Endothelial cell (in vitro differentiated cells): ENCODE measurements around the gene CLDN20. TPM values are rescaled to one million over a fixed set of nuclear protein-coding genes. Genes with fewer than 3 reads are reported as not detected.
A peak's percentile ranks its signal among the peaks of the same experiment; 100 is the strongest.
"Not testable (repeated sequence)": the region's sequence is repeated elsewhere in the genome, so short reads cannot be mapped to it uniquely, and the experiment has no call there.

Source experiments
- DNase-seq: peaks from one replicate; pipeline ENCODE4 v3.0.0; 2021; ENCODE audit warnings: low spot score
- H3K27ac Mint-ChIP-seq: one replicate; pipeline ENCODE4 v1.8.0; 2021; ENCODE audit warnings: mixed read lengths, inconsistent platforms; ENCODE audit not compliant: unreplicated experiment
- H3K27me3 Mint-ChIP-seq: one replicate; pipeline ENCODE4 v1.8.0; 2021; ENCODE audit warnings: mild to moderate bottlenecking, moderate library complexity, mixed read lengths, inconsistent platforms; ENCODE audit not compliant: unreplicated experiment
- H3K36me3 Mint-ChIP-seq: one replicate; pipeline ENCODE4 v1.8.0; 2021; ENCODE audit warnings: mild to moderate bottlenecking, low read depth, mixed read lengths, inconsistent platforms; ENCODE audit not compliant: unreplicated experiment
- H3K4me1 Mint-ChIP-seq: one replicate; pipeline ENCODE4 v1.8.0; 2021; ENCODE audit warnings: mild to moderate bottlenecking, mixed read lengths, inconsistent platforms; ENCODE audit not compliant: unreplicated experiment
- H3K4me3 Mint-ChIP-seq: one replicate; pipeline ENCODE4 v1.8.0; 2021; ENCODE audit warnings: mild to moderate bottlenecking, mixed read lengths, inconsistent platforms; ENCODE audit not compliant: unreplicated experiment
- H3K9me3 Mint-ChIP-seq: one replicate; pipeline ENCODE4 v1.8.0; 2021; ENCODE audit warnings: mixed read lengths, inconsistent platforms; ENCODE audit not compliant: unreplicated experiment
- total RNA-seq: library from RNA; stranded (reverse); fragmentation: NEBNext Ultra II Directional; extraction: Animal tissue kit (Norgen Biotek cat#: 25700); gene quantifications from one replicate; pipeline ENCODE4 v1.2.1, GENCODE V29; 2021; ENCODE audit not compliant: unreplicated experiment
- TF ChIP-seq, protein P1 (sequence below): fragments of 200-600 bp; sonication (generic); IDR thresholded peaks from one replicate; pipeline ENCODE4 v1.5.0; 2021; ENCODE audit warnings: antibody characterized with exemption; ENCODE audit not compliant: unreplicated experiment

Gene CLDN20
- total RNA-seq, 1 donor from 2014 or later = 0.23 TPM

GRCh38 chr6:155265843-155266535, 2.2 kb downstream of the CLDN20 start:
- peaks cover 6% of the 10 kb centered on the region for H3K27me3 Mint-ChIP-seq
- no peak overlapping the region for H3K4me3 Mint-ChIP-seq
- DNase-seq = no peak
- H3K4me1 Mint-ChIP-seq = peaks cover 40% of the 10 kb centered on the region
- no peaks in the 10 kb centered on the region for H3K9me3 Mint-ChIP-seq
- H3K27ac Mint-ChIP-seq = peak overlapping the region; percentile 41
- TF ChIP-seq, protein P1, sequence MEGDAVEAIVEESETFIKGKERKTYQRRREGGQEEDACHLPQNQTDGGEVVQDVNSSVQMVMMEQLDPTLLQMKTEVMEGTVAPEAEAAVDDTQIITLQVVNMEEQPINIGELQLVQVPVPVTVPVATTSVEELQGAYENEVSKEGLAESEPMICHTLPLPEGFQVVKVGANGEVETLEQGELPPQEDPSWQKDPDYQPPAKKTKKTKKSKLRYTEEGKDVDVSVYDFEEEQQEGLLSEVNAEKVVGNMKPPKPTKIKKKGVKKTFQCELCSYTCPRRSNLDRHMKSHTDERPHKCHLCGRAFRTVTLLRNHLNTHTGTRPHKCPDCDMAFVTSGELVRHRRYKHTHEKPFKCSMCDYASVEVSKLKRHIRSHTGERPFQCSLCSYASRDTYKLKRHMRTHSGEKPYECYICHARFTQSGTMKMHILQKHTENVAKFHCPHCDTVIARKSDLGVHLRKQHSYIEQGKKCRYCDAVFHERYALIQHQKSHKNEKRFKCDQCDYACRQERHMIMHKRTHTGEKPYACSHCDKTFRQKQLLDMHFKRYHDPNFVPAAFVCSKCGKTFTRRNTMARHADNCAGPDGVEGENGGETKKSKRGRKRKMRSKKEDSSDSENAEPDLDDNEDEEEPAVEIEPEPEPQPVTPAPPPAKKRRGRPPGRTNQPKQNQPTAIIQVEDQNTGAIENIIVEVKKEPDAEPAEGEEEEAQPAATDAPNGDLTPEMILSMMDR = no peak
- peaks cover 17% of the 10 kb centered on the region for H3K36me3 Mint-ChIP-seq

DNA sequence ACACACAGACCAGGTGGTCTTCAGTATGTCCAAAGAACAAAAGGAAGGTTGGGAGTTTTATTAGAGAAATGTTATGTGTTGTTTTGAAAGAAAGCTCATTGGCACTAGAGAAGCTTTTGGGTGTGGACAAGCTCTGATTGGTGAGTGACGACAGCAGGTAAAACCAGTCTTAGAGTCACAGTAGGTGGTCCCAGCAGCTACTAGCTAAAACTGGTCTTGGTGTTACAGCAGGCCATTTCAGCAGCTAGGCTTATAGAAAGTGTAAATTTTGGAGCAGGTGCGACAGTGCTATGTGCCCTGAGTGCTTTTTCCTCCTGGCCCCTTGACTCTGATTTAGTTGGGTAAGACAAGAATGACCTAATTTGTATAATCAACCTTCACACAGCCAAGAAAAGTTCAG, 3.6 kb downstream of the CLDN20 start:
- H3K9me3 Mint-ChIP-seq = no peaks in the 10 kb centered on the region
- peaks cover 14% of the 10 kb centered on the region for H3K36me3 Mint-ChIP-seq
- peaks cover 3% of the 10 kb centered on the region for H3K27me3 Mint-ChIP-seq
- H3K4me1 Mint-ChIP-seq = peaks cover 33% of the 10 kb centered on the region
- H3K4me3 Mint-ChIP-seq = no peak overlapping the region
- no peak overlapping the region for H3K27ac Mint-ChIP-seq
- no peak for DNase-seq
- TF ChIP-seq, protein P1 = no peak

DNA sequence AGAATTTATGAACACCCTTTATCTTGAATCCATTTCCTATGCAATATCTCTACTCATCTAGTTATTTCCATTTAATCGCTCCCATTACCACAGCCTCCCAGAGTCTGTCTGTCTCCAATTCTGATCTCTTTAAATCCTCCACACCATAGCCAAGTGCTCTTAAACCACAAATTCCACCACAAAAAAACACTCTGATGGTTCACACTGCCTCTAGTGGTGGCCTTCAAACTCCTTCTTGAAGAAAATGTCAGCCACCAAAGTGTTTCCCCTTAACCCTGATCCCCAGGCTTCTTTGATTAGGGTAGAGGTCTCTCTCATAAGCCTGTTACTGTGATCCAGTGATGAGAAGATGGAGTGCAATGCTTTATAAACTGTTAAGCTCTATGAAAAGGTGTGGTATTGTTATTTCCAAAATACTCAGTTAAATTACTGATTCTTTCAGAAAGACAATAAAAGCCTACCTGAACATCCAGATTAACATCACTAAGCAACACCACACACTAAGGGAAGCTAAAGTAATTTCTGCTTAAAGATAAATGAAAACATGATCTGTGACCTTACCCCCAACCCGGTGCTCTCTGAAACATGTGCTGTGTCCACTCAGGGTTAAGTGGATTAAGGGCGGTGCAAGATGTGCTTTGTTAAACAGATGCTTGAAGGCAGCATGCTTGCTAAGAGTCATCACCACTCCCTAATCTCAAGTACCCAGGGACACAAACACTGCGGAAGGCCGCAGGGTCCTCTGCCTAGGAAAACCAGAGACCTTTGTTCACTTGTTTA, 4.5 kb downstream of the CLDN20 start:
- TF ChIP-seq, protein P1 = peak; percentile 45
- H3K9me3 Mint-ChIP-seq, H3K36me3 Mint-ChIP-seq, H3K4me3 Mint-ChIP-seq, H3K27me3 Mint-ChIP-seq: not testable (repeated sequence)
- Mint-ChIP-seq H3K4me1 (peaks cover 34% of the 10 kb centered on the region), H3K27ac (peak overlapping the region; percentile 14)
- peak; percentile 35 for DNase-seq

DNA sequence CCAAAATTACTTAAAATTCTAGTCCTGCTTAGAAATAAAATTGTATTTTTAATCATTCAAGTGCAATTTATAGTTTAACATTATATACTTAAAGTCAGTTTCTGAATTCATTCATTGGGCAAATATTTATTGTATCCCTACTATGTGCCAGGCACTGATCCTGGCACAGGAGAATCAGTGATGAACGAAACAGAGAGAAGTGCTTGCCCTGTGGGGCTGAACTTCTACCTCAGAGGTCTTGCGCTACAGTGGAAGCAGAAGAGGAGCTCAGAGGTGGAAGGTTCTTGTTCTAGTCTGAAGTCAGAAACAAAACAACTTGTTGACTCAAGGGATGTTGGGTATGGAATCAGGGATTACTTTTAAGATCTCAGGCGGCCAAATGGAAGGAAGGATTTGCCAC, 6.0 kb downstream of the CLDN20 start:
- Mint-ChIP-seq H3K36me3 (peaks cover 10% of the 10 kb centered on the region), H3K27ac (peak overlapping the region; percentile 68)

More for the DNA sequence above, 6.0 kb downstream of the CLDN20 start:
- DNase-seq = no peak
- Mint-ChIP-seq H3K4me1 (peaks cover 34% of the 10 kb centered on the region), H3K27me3 (no peaks in the 10 kb centered on the region), H3K9me3 (no peaks in the 10 kb centered on the region), H3K4me3 (no peak overlapping the region)
- TF ChIP-seq, protein P1 = no peak
